Breast epithelium (tissue), 4 donors: ENCODE data around the gene CYSLTR2. TPM values are rescaled to one million over a fixed set of nuclear protein-coding genes. Genes with fewer than 3 reads are reported as not detected.

Experiments
- DNase-seq, 2 donors: peaks; one replicate each; pipeline ENCODE4 v3.0.0-alpha.2; 2019; ENCODE audit warnings: low spot score in 2 of 2
- H3K27ac ChIP-seq, 2 donors: fragments of 200-600 bp; sonication (generic) in 1 of 2; one replicate each; pipeline ENCODE4 v1.5.1; 2016 to 2019; ENCODE audit warnings: mild to moderate bottlenecking in 1 of 2
- H3K27me3 ChIP-seq, 2 donors: fragments of 200-600 bp; sonication (generic) in 1 of 2; one replicate each; pipeline versions ENCODE4 v1.5.1 to v1.6.0; 2017 to 2019; ENCODE audit warnings: control low read depth in 1 of 2, mild to moderate bottlenecking in 1 of 2
- H3K36me3 ChIP-seq: fragments of 200-600 bp; one replicate; pipeline ENCODE4 v1.5.1; 2019
- H3K4me1 ChIP-seq, 2 donors: fragments of 200-600 bp; sonication (generic); one replicate each; pipeline ENCODE4 v1.5.1; 2016 to 2019; ENCODE audit warnings: control low read depth in 1 of 2
- H3K4me3 ChIP-seq, 3 donors: fragments of 200-600 bp; sonication (generic); 1 replicate in 2 of 3; 2 replicates in 1 of 3; pipeline ENCODE4 v1.5.1; 2016 to 2019; ENCODE audit warnings: mild to moderate bottlenecking in 3 of 3, moderate library complexity in 2 of 3
- H3K9me3 ChIP-seq, 2 donors: fragments of 200-600 bp; sonication (generic) in 1 of 2; one replicate each; pipeline ENCODE4 v1.5.1; 2016 to 2019; ENCODE audit warnings: control low read depth in 1 of 2
- CTCF ChIP-seq, 3 donors: fragments of 450-650 bp; IDR thresholded peaks; one replicate each; pipeline ENCODE4 v1.5.1; 2016 to 2017; ENCODE audit warnings: antibody characterized with exemption in 3 of 3, mild to moderate bottlenecking in 3 of 3, moderate library complexity in 3 of 3
- POLR2A ChIP-seq: fragments of 450-650 bp; IDR thresholded peaks from one replicate; pipeline ENCODE4 v1.6.1; 2016; ENCODE audit warnings: antibody characterized with exemption, mild to moderate bottlenecking, moderate library complexity
- POLR2AphosphoS5 ChIP-seq, 3 donors: sonication (generic); formaldehyde crosslinking; IDR thresholded peaks; one replicate each; pipeline ENCODE4 v1.6.1; 2017; ENCODE audit warnings: antibody characterized with exemption in 3 of 3
- intact Hi-C: fragments of 100-400 bp; cut with DNase I; formaldehyde crosslinking; loops from one replicate; pipeline ENCODE4 v1.15.1; 2023; ENCODE audit warnings: low total_unique reads
- total RNA-seq, 3 donors: library from RNA; depleted of rRNA; stranded (reverse); fragments of >200 nt; gene quantifications; one replicate each; pipeline ENCODE4 v1.1.0, GENCODE V29; 2016

CYSLTR2 gene
- total RNA-seq, 3 donors from 2014 or later: 0.32 to 1.0 (median 0.33) TPM

GRCh38 chr13:48728226-48728625 is 74.5 kb downstream of the CYSLTR2 start:
- Histone ChIP-seq H3K4me1 (no peaks in the 10 kb centered on the region), H3K9me3 (no peaks in the 10 kb centered on the region), H3K27me3 (no peaks in the 10 kb centered on the region), H3K4me3 (no peak overlapping the region), H3K27ac (no peak overlapping the region), H3K36me3 (no peaks in the 10 kb centered on the region)
- no peak for TF ChIP-seq CTCF (IDR thresholded peaks at IDR 0.05)
- no peak for TF ChIP-seq POLR2AphosphoS5 (IDR thresholded peaks at IDR 0.05)
- no peak for TF ChIP-seq POLR2A
- no peak for DNase-seq
- intact Hi-C loops: no loop called here

GRCh38 chr13:48728876-48729275 is 75.1 kb downstream of the CYSLTR2 start:
- Histone ChIP-seq H3K4me1 (no peaks in the 10 kb centered on the region), H3K36me3 (no peaks in the 10 kb centered on the region), H3K9me3 (no peaks in the 10 kb centered on the region), H3K27me3 (no peaks in the 10 kb centered on the region), H3K4me3 (no peak overlapping the region), H3K27ac (no peak overlapping the region)
- TF ChIP-seq CTCF (IDR thresholded peaks at IDR 0.05): no peak
- TF ChIP-seq POLR2AphosphoS5 (IDR thresholded peaks at IDR 0.05): no peak
- no peak for TF ChIP-seq POLR2A
- DNase-seq: no peak
- intact Hi-C loops: no loop called here

GRCh38 chr13:48729856-48730255 is 76.1 kb downstream of the CYSLTR2 start:
- no peaks in the 10 kb centered on the region for H3K9me3 ChIP-seq
- no peaks in the 10 kb centered on the region for H3K4me1 ChIP-seq
- H3K4me3 ChIP-seq: no peak overlapping the region
- TF ChIP-seq POLR2AphosphoS5 (IDR thresholded peaks at IDR 0.05) (no peak), POLR2A (no peak), CTCF (IDR thresholded peaks at IDR 0.05) (no peak)
- H3K27ac ChIP-seq: no peak overlapping the region
- no peaks in the 10 kb centered on the region for H3K36me3 ChIP-seq
- H3K27me3 ChIP-seq: no peaks in the 10 kb centered on the region
- intact Hi-C loops: no loop called here
- no peak for DNase-seq

GRCh38 chr13:48731001-48731658 is 77.4 kb downstream of the CYSLTR2 start:
- H3K4me1 ChIP-seq: no peaks in the 10 kb centered on the region
- no peaks in the 10 kb centered on the region for H3K36me3 ChIP-seq
- DNase-seq: no peak
- H3K4me3 ChIP-seq: no peak overlapping the region
- H3K27ac ChIP-seq: no peak overlapping the region
- TF ChIP-seq POLR2AphosphoS5 (IDR thresholded peaks at IDR 0.05) (no peak), POLR2A (no peak), CTCF (IDR thresholded peaks at IDR 0.05) (no peak)
- H3K27me3 ChIP-seq: no peaks in the 10 kb centered on the region
- intact Hi-C loops: no loop called here
- H3K9me3 ChIP-seq: no peaks in the 10 kb centered on the region

- no peaks in the 10 kb centered on the region for H3K4me1 ChIP-seq
- peak overlapping the region in 1 of 3 donors; percentile 45 for H3K4me3 ChIP-seq
- intact Hi-C loops: no loop called here
- TF ChIP-seq POLR2A: no peak
- peak in 1 of 3 donors; percentile 13 for TF ChIP-seq CTCF (IDR thresholded peaks at IDR 0.05)
- DNase-seq: no peak
- no peak overlapping the region for H3K27ac ChIP-seq
- no peaks in the 10 kb centered on the region for H3K36me3 ChIP-seq
- H3K9me3 ChIP-seq: no peaks in the 10 kb centered on the region
- H3K27me3 ChIP-seq: no peaks in the 10 kb centered on the region
Measured at GRCh38 chr13:48731957-48732569, 78.3 kb downstream of the CYSLTR2 start.
